HCEC 1CT (cell line): ENCODE results near the gene MPP1.

Source experiments
- DNase-seq: peaks from one replicate; pipeline ENCODE4 v3.0.0-alpha.2; 2017

Gene MPP1

GRCh38 chrX:154774622-154775021, 30.7 kb downstream of the MPP1 start:
- no peak for DNase-seq

DNA sequence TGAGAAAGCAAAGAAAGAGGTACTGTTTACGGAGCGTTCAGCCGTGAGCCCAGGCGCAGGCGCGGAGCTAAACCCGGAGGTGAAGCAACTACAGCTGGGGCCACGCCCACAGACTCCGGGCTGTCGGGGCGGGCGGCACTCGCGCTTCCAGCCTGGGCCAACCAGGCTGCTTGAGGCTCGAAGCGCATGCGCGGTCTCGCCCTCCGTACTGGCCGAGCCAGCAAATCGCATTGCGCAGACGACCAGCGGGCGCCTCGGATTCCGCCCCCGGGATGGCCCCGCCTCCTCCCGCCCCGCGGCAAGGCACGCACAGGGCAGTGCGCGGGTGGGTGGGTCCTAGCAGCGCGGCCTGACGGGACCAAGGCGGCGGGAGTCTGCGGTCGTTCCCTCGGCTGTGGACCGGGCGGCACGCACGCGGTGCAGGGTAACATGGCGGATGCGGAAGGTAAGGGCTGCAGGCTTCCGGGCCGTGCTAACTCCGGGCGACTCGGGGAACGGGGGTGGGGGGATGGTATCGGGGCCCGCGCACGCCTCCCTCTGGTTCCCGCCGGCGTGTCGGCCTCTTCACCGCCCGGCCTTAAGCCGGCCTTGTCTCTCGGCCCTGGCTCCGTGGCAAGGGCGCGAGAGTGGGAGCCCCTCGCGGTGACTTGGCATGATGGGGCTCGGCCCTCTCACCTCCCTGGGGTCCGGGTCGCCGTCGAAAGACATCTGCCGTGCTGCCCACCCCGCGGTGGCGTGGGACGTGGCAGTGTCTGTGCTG, 42.6 kb downstream of the MPP1 start, which contains the start of gene DKC1:
Gene DKC1 (plus strand): TSS at position 328 of the 760 bp plus-strand sequence. CDS start 102 bp downstream, at position 430.
- DNase-seq: peak; percentile 91

DNA sequence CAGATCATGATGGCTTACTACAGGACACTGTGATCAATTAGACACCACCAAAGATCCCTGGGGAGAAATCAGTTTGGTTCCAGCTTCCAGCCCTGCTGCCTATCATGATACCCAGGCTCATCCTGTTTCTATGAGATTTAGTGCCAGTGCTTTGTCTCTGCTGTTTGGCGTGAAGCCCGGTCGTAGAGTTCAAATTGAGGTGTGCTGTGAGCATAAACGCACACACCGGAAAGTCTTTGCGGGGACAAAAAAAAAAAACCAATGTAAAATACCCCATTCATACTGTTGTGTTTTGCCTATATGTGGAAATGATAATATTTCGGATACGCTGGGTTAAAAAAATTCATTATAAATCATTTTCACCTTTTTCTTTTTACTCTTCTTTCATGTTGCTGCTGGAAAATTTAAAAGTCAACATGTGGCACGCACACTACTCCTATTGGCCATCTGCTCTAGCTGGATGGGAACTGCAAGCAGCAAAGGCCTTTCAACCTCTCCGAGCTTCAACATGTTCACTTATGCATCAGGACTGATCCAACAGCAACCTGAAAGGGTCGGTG, 43.2 kb downstream of the MPP1 start:
- DNase-seq: no peak

DNA sequence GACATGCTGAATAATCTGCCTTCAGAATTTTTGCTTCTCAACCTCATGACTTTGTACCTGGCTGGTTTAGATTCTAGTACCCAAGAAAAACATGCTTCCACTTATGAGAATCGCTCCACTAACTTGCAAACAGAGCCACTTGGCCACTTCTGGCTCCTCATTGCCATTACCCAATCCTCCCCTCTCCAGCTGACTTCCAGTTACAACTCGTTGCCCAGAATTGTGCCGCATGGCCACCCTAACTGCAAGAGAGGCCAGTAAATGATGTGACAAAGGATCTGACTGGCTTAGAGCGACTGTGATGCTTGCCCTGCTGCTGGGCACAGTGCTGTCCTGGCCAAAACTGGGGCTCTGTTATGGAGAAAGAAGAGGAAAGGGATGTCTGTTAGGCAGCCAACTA, 46.6 kb downstream of the MPP1 start:
- no peak for DNase-seq

GRCh38 chrX:154751669-154752271, 53.5 kb downstream of the MPP1 start:
- DNase-seq: no peak

DNA sequence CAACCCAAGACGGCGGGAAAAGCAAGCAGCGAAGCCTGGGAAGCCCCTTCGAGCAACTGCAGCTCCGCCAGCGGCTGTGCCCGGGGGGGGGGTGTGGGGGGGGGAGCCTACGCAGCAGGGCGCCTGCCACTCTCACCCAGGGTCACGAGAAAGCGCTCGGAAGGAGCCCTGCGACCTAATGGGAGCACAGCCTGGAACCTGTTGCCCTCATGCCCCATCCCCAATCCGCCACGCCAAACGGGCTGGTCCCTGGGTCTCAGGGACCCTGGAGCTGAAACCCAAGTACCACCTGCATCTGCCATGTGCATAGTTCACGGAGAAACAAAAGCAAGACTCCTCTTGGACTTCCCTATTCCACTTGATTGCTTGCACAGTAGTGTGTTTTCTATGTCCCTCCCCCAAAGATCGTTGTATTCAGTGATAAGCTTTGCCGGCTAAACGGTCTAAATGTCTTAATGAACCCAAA, 54.0 kb downstream of the MPP1 start:
- DNase-seq: no peak

- peak; percentile 5 for DNase-seq
Observed at GRCh38 chrX:154750301-154751202, 54.7 kb downstream of the MPP1 start, which contains the start of gene GAB3. Gene GAB3 (minus strand): TSS chrX:154751077. CDS start chrX:154751025, 52 bp downstream.

GRCh38 chrX:154749856-154750255, 55.4 kb downstream of the MPP1 start:
- peak; percentile 13 for DNase-seq

DNA sequence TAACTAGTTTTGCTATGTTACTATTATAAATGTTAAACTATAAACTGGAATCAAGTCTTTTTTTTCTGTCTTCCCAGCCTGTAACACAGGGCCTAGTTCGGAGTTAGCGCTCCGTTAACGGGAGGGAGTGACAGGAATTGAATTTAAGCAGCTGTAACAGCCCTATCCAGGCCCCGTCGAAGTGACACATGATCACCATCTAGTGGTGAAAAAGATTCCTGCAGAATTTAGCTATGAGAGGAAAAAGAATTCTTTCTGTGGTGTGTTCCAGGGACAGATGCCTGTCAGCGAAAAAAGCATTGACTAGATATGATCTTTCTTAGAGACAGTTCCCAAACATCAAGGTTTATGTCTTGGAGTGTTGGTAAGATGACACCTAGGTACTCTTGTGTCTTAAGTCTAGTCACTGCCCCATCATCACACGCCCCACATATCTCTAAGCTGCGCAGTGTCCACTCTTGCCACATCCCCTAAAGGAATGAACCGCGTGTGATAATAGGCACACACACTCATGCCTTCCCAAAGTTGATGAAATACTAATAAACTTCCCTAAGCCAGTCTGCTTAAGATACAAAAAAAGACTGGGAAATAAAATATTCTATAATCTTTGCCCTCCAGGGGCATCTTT, 56.5 kb downstream of the MPP1 start:
- DNase-seq: peak; percentile 36

- DNase-seq: no peak
Observed at GRCh38 chrX:154742613-154743012, 62.7 kb downstream of the MPP1 start.

- no peak for DNase-seq
Observed at GRCh38 chrX:154739952-154740465, 65.3 kb downstream of the MPP1 start.

DNA sequence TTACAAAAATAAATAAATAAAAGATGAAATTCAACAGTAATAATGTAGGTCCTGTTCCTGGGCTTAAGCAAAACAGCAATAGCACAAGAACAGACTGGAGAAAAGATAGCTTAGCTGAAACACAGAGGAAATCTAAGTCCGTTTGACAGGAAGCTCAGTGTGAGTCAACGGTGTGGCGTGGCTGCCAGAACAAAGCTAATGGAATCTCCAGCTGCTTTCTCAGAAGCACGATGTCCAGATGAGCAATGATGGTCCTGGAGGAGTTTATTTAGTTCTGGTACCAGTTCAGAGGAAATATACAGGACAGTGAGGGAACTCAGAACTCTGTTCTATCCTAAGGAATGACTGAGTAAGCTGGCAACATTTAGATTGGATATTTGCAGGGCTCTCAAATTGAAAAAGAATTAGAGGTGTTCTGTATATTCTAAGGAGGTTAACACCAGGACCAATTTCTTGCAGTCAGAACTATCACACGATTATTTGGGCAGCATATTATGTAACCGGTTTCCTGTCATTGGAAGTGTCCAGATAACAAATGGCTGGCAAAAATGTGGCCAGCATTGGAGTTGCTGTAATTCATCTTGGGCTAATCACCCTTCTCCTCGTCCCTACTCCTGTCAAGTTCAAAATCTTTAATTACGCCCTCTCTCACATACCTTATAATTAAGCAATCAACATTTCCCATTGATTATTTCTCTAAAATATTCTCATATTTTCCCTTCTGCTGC, 67.1 kb downstream of the MPP1 start:
- DNase-seq: peak; percentile 81

- DNase-seq: no peak
Observed at GRCh38 chrX:154737136-154737535, 68.1 kb downstream of the MPP1 start.

GRCh38 chrX:154735695-154736393, 69.4 kb downstream of the MPP1 start:
- peak; percentile 85 for DNase-seq

DNA sequence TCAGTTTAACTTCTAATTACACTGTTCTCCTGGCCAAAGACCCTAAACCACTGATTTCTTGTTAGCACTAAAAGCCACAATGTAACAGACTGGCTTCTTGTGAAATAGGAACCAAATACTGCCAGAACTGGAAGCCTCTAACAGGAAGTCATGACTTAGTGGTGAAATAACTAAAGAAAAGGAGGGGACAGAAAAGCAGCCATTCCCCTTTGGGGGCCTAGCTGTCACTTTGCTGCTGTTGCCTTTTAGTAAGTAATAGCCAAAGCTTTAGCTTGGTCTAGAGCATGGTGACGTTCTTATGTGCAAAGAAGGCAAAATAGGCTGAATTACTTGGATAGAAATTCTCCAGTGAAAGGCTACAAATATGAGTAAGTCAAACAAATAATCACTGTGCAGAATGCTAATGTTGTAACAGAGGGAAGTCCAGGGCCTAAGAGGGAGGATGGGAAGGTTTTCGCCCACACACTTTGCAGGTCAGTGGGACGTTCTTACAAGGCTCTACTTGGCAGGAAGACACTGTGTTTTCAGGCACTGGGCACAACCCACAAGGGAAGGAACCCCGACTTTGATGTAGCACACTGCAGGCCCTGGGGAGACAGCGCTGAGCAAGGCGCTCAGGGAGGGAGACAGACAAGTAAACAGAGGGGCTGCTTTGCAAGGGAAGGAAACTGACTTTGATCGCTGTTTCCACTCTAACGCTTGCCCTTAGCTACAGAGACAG, 71.1 kb downstream of the MPP1 start:
- peak; percentile 72 for DNase-seq

DNA sequence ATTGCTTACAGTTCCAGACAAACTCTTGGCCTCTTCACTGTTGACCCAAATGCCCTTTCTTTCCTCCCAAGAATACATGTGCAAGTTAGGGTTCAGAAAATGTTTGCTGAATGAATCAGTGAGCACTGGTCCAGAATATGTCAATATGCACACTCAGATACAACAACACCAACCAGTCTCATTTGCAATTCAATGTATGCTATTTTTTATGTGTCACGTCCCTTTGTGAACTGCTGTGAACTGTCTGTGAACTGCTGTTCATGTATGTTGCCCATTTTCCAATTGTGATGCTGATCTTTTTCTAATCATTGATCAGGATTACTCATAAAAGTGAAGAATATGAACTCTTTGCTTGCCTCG, 72.2 kb downstream of the MPP1 start:
- DNase-seq: peak; percentile 73

- peak; percentile 54 for DNase-seq
Observed at GRCh38 chrX:154732421-154733065, 72.7 kb downstream of the MPP1 start.

GRCh38 chrX:154731881-154732280, 73.4 kb downstream of the MPP1 start:
- peak; percentile 56 for DNase-seq

DNA sequence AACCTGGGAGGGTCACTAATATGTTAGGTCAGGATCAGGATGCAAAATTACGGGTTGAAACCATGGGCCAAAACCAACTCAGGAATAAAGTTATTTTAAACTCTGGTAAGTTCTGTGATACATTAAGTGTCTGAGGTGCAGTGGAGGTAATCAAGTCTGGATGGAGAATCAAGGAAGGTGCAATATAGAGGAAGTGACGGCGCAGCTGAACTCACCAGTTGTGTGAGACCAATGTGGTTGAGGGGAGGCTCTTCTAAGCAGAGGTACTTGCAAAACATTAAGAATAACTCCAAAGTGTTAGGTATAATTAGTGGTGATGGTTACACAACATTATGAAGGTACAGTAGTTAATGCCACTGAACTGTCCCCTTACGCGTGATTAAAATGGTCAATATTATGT, 74.1 kb downstream of the MPP1 start:
- DNase-seq: no peak
